ENCODE results near the gene TBC1D22B. TPM values are rescaled to one million over a fixed set of nuclear protein-coding genes. Genes with fewer than 3 reads are reported as not detected.

The TBC1D22B gene
- total and polyA plus RNA-seq, 2 experiments from 2014 or later = 9.1 to 19.9 TPM

DNA sequence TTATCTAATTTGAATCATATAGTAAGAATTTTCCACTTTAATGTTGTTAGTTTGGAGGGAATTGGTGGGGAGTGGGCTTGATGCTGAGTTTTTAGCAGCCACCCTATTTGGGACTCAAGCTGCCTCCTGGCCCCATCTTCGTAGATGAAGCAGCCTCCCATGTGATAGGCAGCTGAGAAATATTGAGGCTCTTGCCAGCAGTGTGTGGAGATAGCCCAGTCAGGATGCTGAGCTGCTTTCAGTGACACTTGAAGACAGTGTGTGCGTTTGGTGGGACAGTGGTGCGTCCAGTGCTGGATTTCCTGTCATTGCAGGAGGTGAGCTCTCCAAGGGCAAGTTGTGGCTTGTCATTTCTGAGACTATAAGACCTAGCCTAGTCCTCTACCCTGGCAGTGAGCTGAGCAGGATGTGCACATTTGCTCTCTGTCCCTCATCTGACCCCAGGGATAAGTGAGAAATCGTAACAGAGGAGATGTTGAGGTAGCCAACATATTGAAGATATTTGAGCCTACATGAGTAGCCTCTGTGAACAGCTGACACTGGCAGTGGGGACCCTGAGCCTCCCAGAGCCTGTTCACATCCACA lies 48.4 kb downstream of the TBC1D22B start:
- H3K36me3 Mint-ChIP-seq (ENCODE audit: low read depth) = peaks cover 9% of the 10 kb centered on the region; the same call in 1 of the 3 replicates
- H4K20me1 ChIP-seq (replicated peaks; ENCODE audit: insufficient read depth) = peaks cover 6% of the 10 kb centered on the region; the same call in 1 of the 2 replicates
- H3K27ac Mint-ChIP-seq = no peak overlapping the region
- H3F3A ChIP-seq (replicated peaks; ENCODE audit: low read depth) = 0 out of 2 replicates have a peak, but pooled peaks cover 3% of the 10 kb centered on the region
- no peaks in the 10 kb centered on the region for H3K27me3 Mint-ChIP-seq (ENCODE audit: insufficient read depth, low read depth, poor library complexity)
- no peaks in the 10 kb centered on the region for H3K79me2 ChIP-seq (replicated peaks; ENCODE audit: insufficient read depth)
- no peak overlapping the region for H3K27ac ChIP-seq (ENCODE audit: low read depth)
- ATAC-seq (no peak), DNase-seq (ENCODE audit: low spot score) (no peak)
- H3K4me3 Mint-ChIP-seq = no peak overlapping the region
- H3K9me2 ChIP-seq (ENCODE audit: insufficient read depth) = no peaks in the 10 kb centered on the region
- no peak overlapping the region for H2AFZ ChIP-seq
- no peaks in the 10 kb centered on the region for H3K4me1 ChIP-seq (ENCODE audit: insufficient read depth)
- H3K9me3 Mint-ChIP-seq = no peaks in the 10 kb centered on the region
- no peak overlapping the region for H3K4me3 ChIP-seq
- no peaks in the 10 kb centered on the region for H3K27me3 ChIP-seq (ENCODE audit: insufficient read depth)
- no peaks in the 10 kb centered on the region for H3K4me1 Mint-ChIP-seq
- H3K4me2 ChIP-seq = no peak overlapping the region
- H3K36me3 ChIP-seq (ENCODE audit: insufficient read depth) = no peaks in the 10 kb centered on the region
- TF ChIP-seq, protein P1, sequence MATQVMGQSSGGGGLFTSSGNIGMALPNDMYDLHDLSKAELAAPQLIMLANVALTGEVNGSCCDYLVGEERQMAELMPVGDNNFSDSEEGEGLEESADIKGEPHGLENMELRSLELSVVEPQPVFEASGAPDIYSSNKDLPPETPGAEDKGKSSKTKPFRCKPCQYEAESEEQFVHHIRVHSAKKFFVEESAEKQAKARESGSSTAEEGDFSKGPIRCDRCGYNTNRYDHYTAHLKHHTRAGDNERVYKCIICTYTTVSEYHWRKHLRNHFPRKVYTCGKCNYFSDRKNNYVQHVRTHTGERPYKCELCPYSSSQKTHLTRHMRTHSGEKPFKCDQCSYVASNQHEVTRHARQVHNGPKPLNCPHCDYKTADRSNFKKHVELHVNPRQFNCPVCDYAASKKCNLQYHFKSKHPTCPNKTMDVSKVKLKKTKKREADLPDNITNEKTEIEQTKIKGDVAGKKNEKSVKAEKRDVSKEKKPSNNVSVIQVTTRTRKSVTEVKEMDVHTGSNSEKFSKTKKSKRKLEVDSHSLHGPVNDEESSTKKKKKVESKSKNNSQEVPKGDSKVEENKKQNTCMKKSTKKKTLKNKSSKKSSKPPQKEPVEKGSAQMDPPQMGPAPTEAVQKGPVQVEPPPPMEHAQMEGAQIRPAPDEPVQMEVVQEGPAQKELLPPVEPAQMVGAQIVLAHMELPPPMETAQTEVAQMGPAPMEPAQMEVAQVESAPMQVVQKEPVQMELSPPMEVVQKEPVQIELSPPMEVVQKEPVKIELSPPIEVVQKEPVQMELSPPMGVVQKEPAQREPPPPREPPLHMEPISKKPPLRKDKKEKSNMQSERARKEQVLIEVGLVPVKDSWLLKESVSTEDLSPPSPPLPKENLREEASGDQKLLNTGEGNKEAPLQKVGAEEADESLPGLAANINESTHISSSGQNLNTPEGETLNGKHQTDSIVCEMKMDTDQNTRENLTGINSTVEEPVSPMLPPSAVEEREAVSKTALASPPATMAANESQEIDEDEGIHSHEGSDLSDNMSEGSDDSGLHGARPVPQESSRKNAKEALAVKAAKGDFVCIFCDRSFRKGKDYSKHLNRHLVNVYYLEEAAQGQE (IDR thresholded peaks at IDR 0.05; ENCODE audit: unreplicated experiment) = no peak
- TF ChIP-seq NANOG (IDR thresholded peaks at IDR 0.05; ENCODE audit: borderline replicate concordance) (no peak), ZNF331 (CRISPR knock-in tag; IDR thresholded peaks at IDR 0.05; ENCODE audit: low read depth) (no peak), CREB1 (CRISPR knock-in tag; IDR thresholded peaks at IDR 0.05; ENCODE audit: low read depth) (no peak), EZH2 (IDR thresholded peaks at IDR 0.05; ENCODE audit: low read depth, unreplicated experiment) (no peak), POLR2AphosphoS5 (IDR thresholded peaks at IDR 0.05; ENCODE audit: low read depth) (no peak), JUNB (IDR thresholded peaks at IDR 0.05; ENCODE audit: unreplicated experiment) (no peak), EZH2phosphoT487 (IDR thresholded peaks at IDR 0.05; ENCODE audit: unreplicated experiment) (no peak), ZNF114 (CRISPR knock-in tag; IDR thresholded peaks at IDR 0.05) (no peak)
- TF ChIP-seq, protein P2, sequence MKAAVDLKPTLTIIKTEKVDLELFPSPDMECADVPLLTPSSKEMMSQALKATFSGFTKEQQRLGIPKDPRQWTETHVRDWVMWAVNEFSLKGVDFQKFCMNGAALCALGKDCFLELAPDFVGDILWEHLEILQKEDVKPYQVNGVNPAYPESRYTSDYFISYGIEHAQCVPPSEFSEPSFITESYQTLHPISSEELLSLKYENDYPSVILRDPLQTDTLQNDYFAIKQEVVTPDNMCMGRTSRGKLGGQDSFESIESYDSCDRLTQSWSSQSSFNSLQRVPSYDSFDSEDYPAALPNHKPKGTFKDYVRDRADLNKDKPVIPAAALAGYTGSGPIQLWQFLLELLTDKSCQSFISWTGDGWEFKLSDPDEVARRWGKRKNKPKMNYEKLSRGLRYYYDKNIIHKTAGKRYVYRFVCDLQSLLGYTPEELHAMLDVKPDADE (IDR thresholded peaks at IDR 0.05) = no peak
- TF ChIP-seq, protein P3, sequence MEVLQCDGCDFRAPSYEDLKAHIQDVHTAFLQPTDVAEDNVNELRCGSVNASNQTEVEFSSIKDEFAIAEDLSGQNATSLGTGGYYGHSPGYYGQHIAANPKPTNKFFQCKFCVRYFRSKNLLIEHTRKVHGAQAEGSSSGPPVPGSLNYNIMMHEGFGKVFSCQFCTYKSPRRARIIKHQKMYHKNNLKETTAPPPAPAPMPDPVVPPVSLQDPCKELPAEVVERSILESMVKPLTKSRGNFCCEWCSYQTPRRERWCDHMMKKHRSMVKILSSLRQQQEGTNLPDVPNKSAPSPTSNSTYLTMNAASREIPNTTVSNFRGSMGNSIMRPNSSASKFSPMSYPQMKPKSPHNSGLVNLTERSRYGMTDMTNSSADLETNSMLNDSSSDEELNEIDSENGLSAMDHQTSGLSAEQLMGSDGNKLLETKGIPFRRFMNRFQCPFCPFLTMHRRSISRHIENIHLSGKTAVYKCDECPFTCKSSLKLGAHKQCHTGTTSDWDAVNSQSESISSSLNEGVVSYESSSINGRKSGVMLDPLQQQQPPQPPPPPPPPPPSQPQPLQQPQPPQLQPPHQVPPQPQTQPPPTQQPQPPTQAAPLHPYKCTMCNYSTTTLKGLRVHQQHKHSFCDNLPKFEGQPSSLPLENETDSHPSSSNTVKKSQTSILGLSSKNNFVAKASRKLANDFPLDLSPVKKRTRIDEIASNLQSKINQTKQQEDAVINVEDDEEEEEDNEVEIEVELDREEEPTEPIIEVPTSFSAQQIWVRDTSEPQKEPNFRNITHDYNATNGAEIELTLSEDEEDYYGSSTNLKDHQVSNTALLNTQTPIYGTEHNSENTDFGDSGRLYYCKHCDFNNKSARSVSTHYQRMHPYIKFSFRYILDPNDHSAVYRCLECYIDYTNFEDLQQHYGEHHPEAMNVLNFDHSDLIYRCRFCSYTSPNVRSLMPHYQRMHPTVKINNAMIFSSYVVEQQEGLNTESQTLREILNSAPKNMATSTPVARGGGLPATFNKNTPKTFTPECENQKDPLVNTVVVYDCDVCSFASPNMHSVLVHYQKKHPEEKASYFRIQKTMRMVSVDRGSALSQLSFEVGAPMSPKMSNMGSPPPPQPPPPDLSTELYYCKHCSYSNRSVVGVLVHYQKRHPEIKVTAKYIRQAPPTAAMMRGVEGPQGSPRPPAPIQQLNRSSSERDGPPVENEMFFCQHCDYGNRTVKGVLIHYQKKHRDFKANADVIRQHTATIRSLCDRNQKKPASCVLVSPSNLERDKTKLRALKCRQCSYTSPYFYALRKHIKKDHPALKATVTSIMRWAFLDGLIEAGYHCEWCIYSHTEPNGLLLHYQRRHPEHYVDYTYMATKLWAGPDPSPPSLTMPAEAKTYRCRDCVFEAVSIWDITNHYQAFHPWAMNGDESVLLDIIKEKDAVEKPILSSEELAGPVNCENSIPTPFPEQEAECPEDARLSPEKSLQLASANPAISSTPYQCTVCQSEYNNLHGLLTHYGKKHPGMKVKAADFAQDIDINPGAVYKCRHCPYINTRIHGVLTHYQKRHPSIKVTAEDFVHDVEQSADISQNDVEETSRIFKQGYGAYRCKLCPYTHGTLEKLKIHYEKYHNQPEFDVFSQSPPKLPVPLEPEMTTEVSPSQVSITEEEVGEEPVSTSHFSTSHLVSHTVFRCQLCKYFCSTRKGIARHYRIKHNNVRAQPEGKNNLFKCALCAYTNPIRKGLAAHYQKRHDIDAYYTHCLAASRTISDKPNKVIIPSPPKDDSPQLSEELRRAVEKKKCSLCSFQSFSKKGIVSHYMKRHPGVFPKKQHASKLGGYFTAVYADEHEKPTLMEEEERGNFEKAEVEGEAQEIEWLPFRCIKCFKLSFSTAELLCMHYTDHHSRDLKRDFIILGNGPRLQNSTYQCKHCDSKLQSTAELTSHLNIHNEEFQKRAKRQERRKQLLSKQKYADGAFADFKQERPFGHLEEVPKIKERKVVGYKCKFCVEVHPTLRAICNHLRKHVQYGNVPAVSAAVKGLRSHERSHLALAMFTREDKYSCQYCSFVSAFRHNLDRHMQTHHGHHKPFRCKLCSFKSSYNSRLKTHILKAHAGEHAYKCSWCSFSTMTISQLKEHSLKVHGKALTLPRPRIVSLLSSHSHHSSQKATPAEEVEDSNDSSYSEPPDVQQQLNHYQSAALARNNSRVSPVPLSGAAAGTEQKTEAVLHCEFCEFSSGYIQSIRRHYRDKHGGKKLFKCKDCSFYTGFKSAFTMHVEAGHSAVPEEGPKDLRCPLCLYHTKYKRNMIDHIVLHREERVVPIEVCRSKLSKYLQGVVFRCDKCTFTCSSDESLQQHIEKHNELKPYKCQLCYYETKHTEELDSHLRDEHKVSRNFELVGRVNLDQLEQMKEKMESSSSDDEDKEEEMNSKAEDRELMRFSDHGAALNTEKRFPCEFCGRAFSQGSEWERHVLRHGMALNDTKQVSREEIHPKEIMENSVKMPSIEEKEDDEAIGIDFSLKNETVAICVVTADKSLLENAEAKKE (CRISPR knock-in tag; IDR thresholded peaks at IDR 0.05) = no peak
